ENCODE measurements around the gene FILIP1. TPM values are rescaled to one million over a fixed set of nuclear protein-coding genes. Genes with fewer than 3 reads are reported as not detected.

The FILIP1 gene
- total RNA-seq, 5 donors from 2014 or later (not counting 1 experiment from before 2014, with no cell fraction given) = 0.07 to 0.09 TPM; not detected in 3

DNA sequence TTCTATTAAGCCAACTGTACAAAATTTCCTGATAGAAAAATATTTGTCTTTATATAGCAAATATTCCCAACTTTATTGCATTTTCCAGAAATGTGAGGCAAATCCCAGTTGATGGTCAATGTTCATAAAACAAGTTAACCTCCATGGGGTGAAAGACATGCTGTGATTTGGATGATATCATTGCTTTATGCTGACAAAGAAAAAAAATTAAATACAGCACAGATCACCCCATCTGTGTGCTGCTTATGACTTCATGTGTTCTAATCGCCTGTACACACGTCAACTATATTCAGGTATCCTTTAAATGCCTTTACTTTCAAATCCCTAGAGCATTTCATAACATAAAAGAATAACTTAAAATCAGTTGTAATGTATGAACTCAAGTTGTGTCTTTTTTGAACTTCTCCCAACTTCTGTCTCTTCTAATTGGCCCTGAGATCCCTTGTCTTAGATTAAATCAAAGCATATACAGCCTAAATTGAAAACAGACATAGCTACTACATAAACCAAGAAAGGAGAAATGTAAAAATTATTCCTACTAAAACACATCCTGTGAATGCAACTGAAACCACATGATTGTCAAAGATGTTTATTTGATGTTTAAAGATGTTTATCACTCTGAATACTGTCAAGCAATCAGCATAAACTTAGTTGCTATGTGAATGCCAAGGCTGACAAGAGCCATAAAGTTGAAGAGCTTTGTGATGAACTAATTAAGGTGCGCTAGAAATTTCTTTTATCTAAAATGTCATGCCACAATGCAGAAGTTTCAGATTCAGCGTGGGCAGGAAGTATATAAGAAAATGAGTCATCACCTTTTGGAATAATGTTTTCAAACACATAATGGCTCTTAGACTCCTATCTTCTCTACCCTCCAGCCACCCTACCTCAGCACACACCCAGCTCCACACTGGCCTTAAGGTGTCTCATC lies 68.7 kb downstream of the FILIP1 start:
- H3K4me1 Mint-ChIP-seq = peaks cover 9 to 13% (median 9%) of the 10 kb centered on the region in 3 donors
- WGBS (ENCODE audit: insufficient coverage) = no CpG with 5 or more reads among the region's 4 CpGs

DNA sequence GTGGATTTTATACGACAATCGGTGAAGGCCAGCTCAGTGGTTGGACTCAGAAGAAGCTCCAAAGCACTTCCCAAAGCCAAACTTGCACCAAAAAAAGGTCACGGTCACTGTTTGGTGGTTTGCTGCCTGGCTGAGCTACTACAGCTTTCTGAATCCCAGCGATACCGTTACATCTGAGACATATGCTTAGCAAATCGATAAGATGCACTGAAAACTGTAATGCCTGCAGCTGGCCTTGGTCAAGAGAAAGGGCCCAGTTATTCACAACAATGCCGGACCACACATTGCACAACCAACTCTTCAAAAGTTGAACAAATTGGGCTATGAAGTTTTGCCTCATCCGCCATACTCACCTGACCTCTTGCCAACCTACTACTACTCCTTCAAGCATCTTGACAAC lies 70.2 kb downstream of the FILIP1 start:
- Mint-ChIP-seq H3K4me1 (peaks cover 9 to 13% (median 9%) of the 10 kb centered on the region in 3 donors), H3K36me3 (no peaks in the 10 kb centered on the region), H3K4me3 (no peak overlapping the region), H3K9me3 (no peaks in the 10 kb centered on the region), H3K27ac (no peak overlapping the region), H3K27me3 (peaks cover under 1 to 3% of the 10 kb centered on the region in 2 donors)
- H3K4me3 ChIP-seq (ENCODE audit: control insufficient read depth in 1 of 2, extremely low read depth in 1 of 2, low read length in 1 of 2) = no peak overlapping the region
- no peaks in the 10 kb centered on the region for H3K9me3 ChIP-seq
- DNase-seq (no peak), ATAC-seq (replicated peaks in 1 of 4) (no peak)
- ChIA-PET CTCF (interaction anchor here in 1 of 2 donors (0.9 kb wide), 1 partner anchor 19 kb away, joined by 3 read pairs; no protein-coding TSS in a partner anchor), POLR2A (interaction anchor here in 1 of 2 donors (0.6 kb wide), 1 partner anchor 57 kb away, joined by 3 read pairs; no protein-coding TSS in a partner anchor)
- no peaks in the 10 kb centered on the region for H3K27me3 ChIP-seq (replicated peaks in 1 of 2; ENCODE audit: control insufficient read depth in 2 of 2, extremely low read depth in 1 of 2, insufficient read depth in 2 of 2, low read length in 1 of 2)
- WGBS (ENCODE audit: insufficient coverage) = 87% methylated on average over 8 of the region's 8 CpGs
- H3K4me1 ChIP-seq (ENCODE audit: control insufficient read depth in 1 of 2, extremely low read depth in 1 of 2, insufficient read depth in 2 of 2, low read length in 2 of 2) = no peaks in the 10 kb centered on the region
- H3K27ac ChIP-seq (ENCODE audit: low read length) = no peak overlapping the region
- H3K36me3 ChIP-seq (ENCODE audit: control insufficient read depth in 2 of 2, extremely low read depth in 1 of 2, insufficient read depth in 1 of 2, low read length in 1 of 2) = no peaks in the 10 kb centered on the region

More for the DNA sequence above, 68.7 kb downstream of the FILIP1 start:
- ATAC-seq (replicated peaks in 1 of 4) (peak in 2 of 4 experiments; percentile 42 to 49), DNase-seq (no peak)
- H3K27ac Mint-ChIP-seq = peak overlapping the region in 1 of 2 donors; percentile 52
- ChIA-PET POLR2A (interaction anchor here in 1 of 2 donors (0.5 kb wide), 1 partner anchor 85 kb away, joined by 3 read pairs; no protein-coding TSS in a partner anchor), CTCF (interaction anchor here in 1 of 2 donors (0.9 kb wide), 1 partner anchor 21 kb away, joined by 3 read pairs; no protein-coding TSS in a partner anchor)
- Histone ChIP-seq H3K27ac (ENCODE audit: low read length) (no peak overlapping the region), H3K4me1 (ENCODE audit: control insufficient read depth in 1 of 2, extremely low read depth in 1 of 2, insufficient read depth in 2 of 2, low read length in 2 of 2) (no peaks in the 10 kb centered on the region), H3K27me3 (replicated peaks in 1 of 2; ENCODE audit: control insufficient read depth in 2 of 2, extremely low read depth in 1 of 2, insufficient read depth in 2 of 2, low read length in 1 of 2) (no peaks in the 10 kb centered on the region), H3K9me3 (no peaks in the 10 kb centered on the region), H3K4me3 (ENCODE audit: control insufficient read depth in 1 of 2, extremely low read depth in 1 of 2, low read length in 1 of 2) (no peak overlapping the region), H3K36me3 (ENCODE audit: control insufficient read depth in 2 of 2, extremely low read depth in 1 of 2, insufficient read depth in 1 of 2, low read length in 1 of 2) (no peaks in the 10 kb centered on the region)
- H3K27me3 Mint-ChIP-seq = peaks cover 0 to 3% of the 10 kb centered on the region in 2 donors
- H3K4me3 Mint-ChIP-seq = no peak overlapping the region
- H3K9me3 Mint-ChIP-seq = no peaks in the 10 kb centered on the region
- no peaks in the 10 kb centered on the region for H3K36me3 Mint-ChIP-seq

DNA sequence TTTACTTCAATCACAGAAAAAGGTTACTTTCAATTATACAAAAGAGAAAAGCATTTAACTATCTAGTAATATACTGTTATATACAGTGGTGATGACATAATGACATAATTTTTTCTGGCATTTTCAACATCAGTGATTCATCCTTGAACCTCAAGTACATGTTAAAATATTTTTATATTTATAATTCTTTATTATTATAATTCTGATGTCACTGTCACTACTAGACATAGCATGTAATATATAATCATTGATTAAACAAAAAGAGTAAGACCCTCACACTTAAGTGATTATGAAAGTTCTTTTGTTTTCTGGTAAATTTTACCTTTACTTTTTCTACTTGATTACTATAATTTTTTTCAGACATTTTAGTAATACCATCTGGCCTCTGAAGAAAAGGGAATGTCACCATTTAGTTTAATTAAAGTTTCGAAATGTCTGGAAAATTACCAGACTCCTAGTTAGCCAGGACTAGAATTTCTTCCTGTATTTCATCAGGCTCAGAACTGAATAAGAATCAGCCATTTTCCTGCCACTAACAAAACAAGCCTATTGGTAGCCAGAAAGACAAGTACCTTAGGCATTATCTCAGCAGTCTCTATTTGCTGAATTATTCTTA lies 71.5 kb downstream of the FILIP1 start:
- H3K36me3 ChIP-seq (ENCODE audit: control insufficient read depth in 2 of 2, extremely low read depth in 1 of 2, insufficient read depth in 1 of 2, low read length in 1 of 2) = no peaks in the 10 kb centered on the region
- no peak for ATAC-seq (replicated peaks in 1 of 4)
- no peaks in the 10 kb centered on the region for H3K9me3 ChIP-seq
- H3K27me3 ChIP-seq (replicated peaks in 1 of 2; ENCODE audit: control insufficient read depth in 2 of 2, extremely low read depth in 1 of 2, insufficient read depth in 2 of 2, low read length in 1 of 2) = no peaks in the 10 kb centered on the region
- Mint-ChIP-seq H3K9me3 (no peaks in the 10 kb centered on the region), H3K27me3 (peaks cover 9 to 12% of the 10 kb centered on the region in 2 donors), H3K4me3 (no peak overlapping the region), H3K27ac (no peak overlapping the region), H3K4me1 (peaks cover 9 to 13% (median 9%) of the 10 kb centered on the region in 3 donors), H3K36me3 (no peaks in the 10 kb centered on the region)
- 100% methylated on average over 1 of the region's 1 CpG for WGBS (ENCODE audit: insufficient coverage)
- ChIA-PET POLR2A (no interaction called here), CTCF (no interaction called here)
- DNase-seq = no peak
- H3K4me1 ChIP-seq (ENCODE audit: control insufficient read depth in 1 of 2, extremely low read depth in 1 of 2, insufficient read depth in 2 of 2, low read length in 2 of 2) = no peaks in the 10 kb centered on the region
- H3K27ac ChIP-seq (ENCODE audit: low read length) = no peak overlapping the region
- no peak overlapping the region for H3K4me3 ChIP-seq (ENCODE audit: control insufficient read depth in 1 of 2, extremely low read depth in 1 of 2, low read length in 1 of 2)

DNA sequence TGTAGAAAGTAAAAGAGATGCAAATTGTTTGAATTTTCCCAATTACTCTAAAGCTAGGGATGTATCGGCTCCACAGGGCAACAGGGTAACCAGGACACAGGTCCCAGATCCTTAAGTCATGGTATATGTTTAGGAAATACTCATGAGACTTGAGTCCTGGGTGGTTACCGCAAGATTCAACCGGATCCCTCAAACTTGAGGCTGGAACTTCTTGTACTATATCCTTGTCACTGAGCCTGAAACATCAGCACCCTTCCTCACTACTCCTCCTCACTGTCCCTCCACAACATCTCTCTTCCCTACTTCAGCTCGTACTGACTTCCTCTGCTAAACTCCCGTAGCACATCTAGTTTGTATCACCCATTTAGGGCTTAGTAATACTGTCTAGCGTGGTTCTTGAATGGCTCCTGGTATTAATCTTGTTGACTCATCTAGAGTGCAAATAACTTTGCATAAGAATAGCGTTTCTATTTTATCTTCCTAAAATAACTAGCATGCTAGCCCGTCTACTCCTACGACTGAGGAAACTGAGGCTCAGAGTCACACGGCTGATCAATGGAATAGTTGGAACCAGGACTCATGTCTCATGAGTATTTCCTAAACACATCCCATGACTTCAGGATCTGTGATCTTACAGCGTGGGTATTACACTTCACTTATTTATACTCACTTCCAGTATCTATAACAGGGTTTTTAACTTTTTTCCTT lies 72.1 kb downstream of the FILIP1 start:
- no peak for DNase-seq
- no peaks in the 10 kb centered on the region for H3K36me3 ChIP-seq (ENCODE audit: control insufficient read depth in 2 of 2, extremely low read depth in 1 of 2, insufficient read depth in 1 of 2, low read length in 1 of 2)
- Mint-ChIP-seq H3K4me3 (no peak overlapping the region), H3K4me1 (peaks cover 9 to 13% (median 9%) of the 10 kb centered on the region in 3 donors), H3K27ac (no peak overlapping the region), H3K27me3 (peaks cover 9 to 13% of the 10 kb centered on the region in 2 donors), H3K36me3 (no peaks in the 10 kb centered on the region), H3K9me3 (no peaks in the 10 kb centered on the region)
- no peaks in the 10 kb centered on the region for H3K4me1 ChIP-seq (ENCODE audit: control insufficient read depth in 1 of 2, extremely low read depth in 1 of 2, insufficient read depth in 2 of 2, low read length in 2 of 2)
- ChIA-PET CTCF (no interaction called here), POLR2A (no interaction called here)
- no peak overlapping the region for H3K27ac ChIP-seq (ENCODE audit: low read length)
- H3K4me3 ChIP-seq (ENCODE audit: control insufficient read depth in 1 of 2, extremely low read depth in 1 of 2, low read length in 1 of 2) = no peak overlapping the region
- H3K9me3 ChIP-seq = no peaks in the 10 kb centered on the region
- 93% methylated on average over 6 of the region's 11 CpGs for WGBS (ENCODE audit: insufficient coverage)
- no peak for ATAC-seq (replicated peaks in 1 of 4)
- no peaks in the 10 kb centered on the region for H3K27me3 ChIP-seq (replicated peaks in 1 of 2; ENCODE audit: control insufficient read depth in 2 of 2, extremely low read depth in 1 of 2, insufficient read depth in 2 of 2, low read length in 1 of 2)

DNA sequence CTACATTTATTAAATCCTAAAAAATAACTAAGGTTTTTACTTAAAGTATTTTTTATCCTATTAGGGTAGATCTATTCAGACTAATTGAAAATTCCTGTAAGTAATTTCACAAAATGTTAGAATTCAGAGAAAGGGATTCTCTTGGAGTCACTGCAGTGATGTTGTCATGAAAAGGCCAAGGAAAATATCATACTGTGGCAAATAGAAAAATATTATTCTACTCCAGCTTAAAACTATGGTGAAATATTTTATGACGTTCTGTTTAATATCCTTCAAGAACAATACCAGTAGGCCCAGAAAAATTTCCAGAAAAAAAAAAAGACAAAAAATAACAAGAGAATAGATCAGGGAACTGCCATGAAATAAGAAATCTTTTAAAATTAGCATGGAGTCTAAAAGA lies 73.6 kb downstream of the FILIP1 start:
- Histone ChIP-seq H3K27ac (ENCODE audit: low read length) (no peak overlapping the region), H3K27me3 (replicated peaks in 1 of 2; ENCODE audit: control insufficient read depth in 2 of 2, extremely low read depth in 1 of 2, insufficient read depth in 2 of 2, low read length in 1 of 2) (no peaks in the 10 kb centered on the region), H3K36me3 (ENCODE audit: control insufficient read depth in 2 of 2, extremely low read depth in 1 of 2, insufficient read depth in 1 of 2, low read length in 1 of 2) (no peaks in the 10 kb centered on the region), H3K9me3 (no peaks in the 10 kb centered on the region), H3K4me3 (ENCODE audit: control insufficient read depth in 1 of 2, extremely low read depth in 1 of 2, low read length in 1 of 2) (no peak overlapping the region), H3K4me1 (ENCODE audit: control insufficient read depth in 1 of 2, extremely low read depth in 1 of 2, insufficient read depth in 2 of 2, low read length in 2 of 2) (no peaks in the 10 kb centered on the region)
- H3K27ac Mint-ChIP-seq = no peak overlapping the region
- no peak for DNase-seq
- ChIA-PET POLR2A (no interaction called here), CTCF (no interaction called here)
- H3K4me3 Mint-ChIP-seq = no peak overlapping the region
- no peaks in the 10 kb centered on the region for H3K9me3 Mint-ChIP-seq
- WGBS (ENCODE audit: insufficient coverage) = no CpG with 5 or more reads among the region's 1 CpG
- peaks cover 9 to 14% of the 10 kb centered on the region in 2 donors for H3K27me3 Mint-ChIP-seq
- no peak for ATAC-seq (replicated peaks in 1 of 4)
- no peaks in the 10 kb centered on the region for H3K36me3 Mint-ChIP-seq
- peaks cover 3 to 5% (median 3%) of the 10 kb centered on the region in 3 donors for H3K4me1 Mint-ChIP-seq

DNA sequence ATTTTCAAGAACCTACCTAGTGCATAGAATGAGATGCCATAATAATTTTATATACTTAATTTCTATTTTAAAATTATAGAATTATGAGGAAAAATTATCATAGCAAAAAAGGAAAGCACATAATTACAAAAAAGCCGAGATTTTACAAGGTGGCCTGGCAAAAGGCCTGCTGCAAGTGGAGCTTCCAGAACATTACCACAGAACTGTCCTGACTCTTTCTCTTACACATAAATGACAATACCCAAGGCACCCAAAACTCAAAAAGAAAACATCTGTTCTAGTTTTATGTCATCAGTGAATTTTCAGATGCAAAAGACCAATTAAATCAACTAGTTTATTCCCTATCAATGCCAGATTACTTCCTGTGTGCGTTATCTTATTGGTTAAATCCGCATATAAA lies 74.2 kb downstream of the FILIP1 start:
- Mint-ChIP-seq H3K36me3 (no peaks in the 10 kb centered on the region), H3K9me3 (no peaks in the 10 kb centered on the region), H3K27ac (no peak overlapping the region), H3K4me1 (no peaks in the 10 kb centered on the region), H3K4me3 (no peak overlapping the region), H3K27me3 (peaks cover 14 to 19% of the 10 kb centered on the region in 2 donors)
- ChIA-PET POLR2A (no interaction called here), CTCF (no interaction called here)
- no peak overlapping the region for H3K4me3 ChIP-seq (ENCODE audit: control insufficient read depth in 1 of 2, extremely low read depth in 1 of 2, low read length in 1 of 2)
- no peaks in the 10 kb centered on the region for H3K36me3 ChIP-seq (ENCODE audit: control insufficient read depth in 2 of 2, extremely low read depth in 1 of 2, insufficient read depth in 1 of 2, low read length in 1 of 2)
- H3K27ac ChIP-seq (ENCODE audit: low read length) = no peak overlapping the region
- H3K4me1 ChIP-seq (ENCODE audit: control insufficient read depth in 1 of 2, extremely low read depth in 1 of 2, insufficient read depth in 2 of 2, low read length in 2 of 2) = no peaks in the 10 kb centered on the region
- DNase-seq (no peak), ATAC-seq (replicated peaks in 1 of 4) (no peak)
- 100% methylated on average over 2 of the region's 3 CpGs for WGBS (ENCODE audit: insufficient coverage)
- H3K27me3 ChIP-seq (replicated peaks in 1 of 2; ENCODE audit: control insufficient read depth in 2 of 2, extremely low read depth in 1 of 2, insufficient read depth in 2 of 2, low read length in 1 of 2) = no peaks in the 10 kb centered on the region
- no peaks in the 10 kb centered on the region for H3K9me3 ChIP-seq

All from T-cell (primary cell).